Endothelial cell of umbilical vein (primary cell): ENCODE results near the gene ABI3BP. TPM values are rescaled to one million over a fixed set of nuclear protein-coding genes. Genes with fewer than 3 reads are reported as not detected.

Experiments
- BruUV-seq: library from RNA; stranded (reverse); fragments of 400-500 nt; replicated peaks from 2 replicates; lab custom pipeline; 2021; lab: Mats Ljungman, UMichigan
- CTCF ChIA-PET: fragments of 300-600, 350-600 bp; sonication (Branson Sonifier 250); formaldehyde crosslinking; loops from one replicate; lab custom pipeline; 2021; ENCODE audit warnings: antibody characterized with exemption, inconsistent platforms; lab: Charles Lee
- POLR2A ChIA-PET: fragments of 300-600, 350-600 bp; sonication (Branson Sonifier 250); formaldehyde crosslinking; loops from one replicate; lab custom pipeline; 2021; ENCODE audit warnings: antibody characterized with exemption, inconsistent platforms; lab: Charles Lee
- DNase-seq: peaks from one replicate; pipeline ENCODE4 v3.0.0-alpha.2; 2011; ENCODE audit warnings: low read depth, low spot score
- FAIRE-seq: peaks from 2 replicates; lab custom pipeline; 2011; peaks lifted over from hg19 to GRCh38; lab: Jason Lieb, UNC
- H2AFZ ChIP-seq: 2 replicates; pipeline ENCODE4 v1.6.0; 2012; ENCODE audit warnings: low read depth, low read length, control low read depth, inconsistent platforms
- H3K27ac ChIP-seq: 2 replicates; pipeline ENCODE4 v1.5.1; 2011; ENCODE audit warnings: low read depth, mild to moderate bottlenecking, control low read depth, low read length, moderate library complexity; ENCODE audit not compliant: insufficient read depth
- H3K27me3 ChIP-seq, 2 experiments: 2 replicates each; pipeline versions ENCODE4 v1.6.0 to v1.6.1; 2011; ENCODE audit warnings: low read length in 2 of 2, mixed read lengths in 1 of 2; ENCODE audit not compliant: control insufficient read depth in 2 of 2, insufficient read depth in 2 of 2
- H3K36me3 ChIP-seq, 2 experiments: 2 replicates in 1 of 2; 3 replicates in 1 of 2; pipeline ENCODE4 v1.5.1; 2011; ENCODE audit warnings: low read length in 2 of 2, mild to moderate bottlenecking in 1 of 2, moderate library complexity in 1 of 2; ENCODE audit not compliant: control insufficient read depth in 2 of 2, insufficient read depth in 2 of 2; ENCODE audit errors: extremely low read depth in 1 of 2
- H3K4me1 ChIP-seq: 3 replicates; pipeline ENCODE4 v1.5.1; 2011; ENCODE audit warnings: mild to moderate bottlenecking, low read length; ENCODE audit not compliant: control insufficient read depth, insufficient read depth; ENCODE audit errors: extremely low read depth
- H3K4me2 ChIP-seq: 2 replicates; pipeline ENCODE4 v1.6.1; 2011; ENCODE audit warnings: low read length, control low read depth, mixed read lengths; ENCODE audit not compliant: insufficient read depth
- H3K4me3 ChIP-seq, 3 experiments: fragments of 200-600 bp in 1 of 3; sonication (generic), shearing (Covaris generic) in 1 of 3; replicated peaks in 1 of 3; 2 replicates each; pipeline ENCODE4 v1.5.1; 2011 to 2016; ENCODE audit warnings: control low read depth in 3 of 3, low read length in 3 of 3, mild to moderate bottlenecking in 2 of 3, inconsistent platforms in 1 of 3, low read depth in 1 of 3, moderate library complexity in 1 of 3; ENCODE audit not compliant: insufficient read depth in 1 of 3
- H3K79me2 ChIP-seq: 2 replicates; pipeline ENCODE4 v1.6.0; 2012; ENCODE audit warnings: low read length, inconsistent platforms; ENCODE audit not compliant: control insufficient read depth, insufficient read depth
- H3K9ac ChIP-seq: replicated peaks from 2 replicates; pipeline ENCODE3; 2011; ENCODE audit warnings: low read length, control low read depth; ENCODE audit not compliant: insufficient read depth; ENCODE audit errors: extremely low read depth
- H3K9me1 ChIP-seq: replicated peaks from 3 replicates; pipeline ENCODE4 v1.6.0; 2011; ENCODE audit warnings: mild to moderate bottlenecking, low read length; ENCODE audit not compliant: control insufficient read depth, insufficient read depth; ENCODE audit errors: extremely low read depth
- H3K9me3 ChIP-seq: replicated peaks from 2 replicates; pipeline ENCODE4 v1.5.1; 2012; ENCODE audit warnings: low read length, inconsistent platforms; ENCODE audit not compliant: control insufficient read depth, insufficient read depth
- H4K20me1 ChIP-seq: replicated peaks from 2 replicates; pipeline ENCODE3; 2011; ENCODE audit warnings: mild to moderate bottlenecking, low read length; ENCODE audit not compliant: control insufficient read depth, insufficient read depth; ENCODE audit errors: extremely low read depth
- FOS ChIP-seq: IDR thresholded peaks from 2 replicates; pipeline ENCODE4 v1.6.1; 2011; ENCODE audit warnings: mild to moderate bottlenecking, low read length, moderate library complexity, borderline replicate concordance; ENCODE audit not compliant: insufficient read depth
- GATA2 ChIP-seq: IDR thresholded peaks from 2 replicates; pipeline ENCODE4 v1.7.0; 2011; ENCODE audit warnings: low read depth, mild to moderate bottlenecking, moderate library complexity, mixed read lengths, low read length; ENCODE audit not compliant: insufficient read length, insufficient read depth
- JUN ChIP-seq: IDR thresholded peaks from 2 replicates; pipeline ENCODE4 v1.6.1; 2011; ENCODE audit warnings: borderline replicate concordance, low read depth; ENCODE audit not compliant: insufficient read length, insufficient read depth
- MYC ChIP-seq: IDR thresholded peaks from one replicate; pipeline ENCODE4 v1.6.1; 2011; ENCODE audit warnings: mild to moderate bottlenecking, low read depth, low read length
- POLR2AphosphoS5 ChIP-seq: IDR thresholded peaks from 2 replicates; pipeline ENCODE4 v1.6.1; 2012; ENCODE audit warnings: low read depth, mild to moderate bottlenecking, control low read depth, low read length, moderate library complexity; ENCODE audit not compliant: insufficient read depth
- dilution Hi-C: fragments of 300-500 bp; cut with MboI; formaldehyde crosslinking; loops from one replicate; pipeline ENCODE4 v1.15.0; 2019; ENCODE audit warnings: low sequenced_read_pairs; ENCODE audit not compliant: extremely low pct_ligation_motif_present
- intact Hi-C: fragments of 100-400 bp; cut with micrococcal nuclease; formaldehyde crosslinking; loops from one replicate; pipeline ENCODE4 v1.10.0; 2022
- polyA plus RNA-seq, 4 experiments: library from polyadenylated mRNA; depleted of rRNA in 3 of 4; stranded (reverse) in 3 of 4; unstranded in 1 of 4; fragments of >200 nt; gene quantifications; 2 replicates each; pipeline versions ENCODE4 v1.2.1 to v1.2.3, GENCODE V29; 2011 to 2012; ENCODE audit warnings: missing spikeins in 1 of 4
- total RNA-seq: library from RNA; stranded (reverse); gene quantifications from 2 replicates; pipeline ENCODE4 v1.2.3, GENCODE V29; 2021

Gene ABI3BP
- total and polyA plus RNA-seq, 2 donors (not counting 3 experiments of a cell fraction or from before 2014, with no cell fraction given) = 78.1 to 106 TPM

- H3K9me1 ChIP-seq = no peaks in the 10 kb centered on the region
- H3K9me3 ChIP-seq = no peaks in the 10 kb centered on the region
- H3K4me3 ChIP-seq = no peak overlapping the region
- H3K4me1 ChIP-seq = no peaks in the 10 kb centered on the region
- DNase-seq = no peak
- BruUV-seq = no TSS peak
- TF ChIP-seq POLR2AphosphoS5 = no peak
- no peak for TF ChIP-seq GATA2
- no peak for TF ChIP-seq MYC
- no peak for TF ChIP-seq JUN
- intact Hi-C loops (no loop called here), dilution Hi-C loops (no loop called here)
- FAIRE-seq = no peak
- POLR2A ChIA-PET = no interaction called here
- no peaks in the 10 kb centered on the region for H4K20me1 ChIP-seq
- CTCF ChIA-PET = interaction anchor here (2.1 kb wide), 1 partner anchor 263 kb away, joined by 4 read pairs; no protein-coding TSS in a partner anchor
- no peak overlapping the region for H2AFZ ChIP-seq
- H3K4me2 ChIP-seq = no peak overlapping the region
- no peak overlapping the region for H3K9ac ChIP-seq
- no peaks in the 10 kb centered on the region for H3K27me3 ChIP-seq
- no peak overlapping the region for H3K27ac ChIP-seq
- H3K36me3 ChIP-seq = no peaks in the 10 kb centered on the region
- H3K79me2 ChIP-seq = no peaks in the 10 kb centered on the region
Observed at GRCh38 chr3:100932491-100932890, 60.7 kb downstream of the ABI3BP start.

- no peak for FAIRE-seq
- POLR2A ChIA-PET = no interaction called here
Observed at GRCh38 chr3:100928638-100929428, 64.4 kb downstream of the ABI3BP start.

More at GRCh38 chr3:100928638-100929428, 64.4 kb downstream of the ABI3BP start:
- CTCF ChIA-PET = interaction anchor here (1.3 kb wide), 1 partner anchor 9 kb away, joined by 3 read pairs; no protein-coding TSS in a partner anchor
- TF ChIP-seq FOS = no peak
- no peaks in the 10 kb centered on the region for H3K27me3 ChIP-seq
- H3K9ac ChIP-seq = no peak overlapping the region
- H3K4me2 ChIP-seq = no peak overlapping the region
- H3K9me1 ChIP-seq = no peaks in the 10 kb centered on the region
- no TSS peak for BruUV-seq
- H3K27ac ChIP-seq = no peak overlapping the region
- dilution Hi-C loops (no loop called here), intact Hi-C loops (no loop called here)
- H4K20me1 ChIP-seq = no peaks in the 10 kb centered on the region
- H3K9me3 ChIP-seq = no peaks in the 10 kb centered on the region
- no peaks in the 10 kb centered on the region for H3K4me1 ChIP-seq
- peak; percentile 32 for DNase-seq
- H3K79me2 ChIP-seq = no peaks in the 10 kb centered on the region
- no peaks in the 10 kb centered on the region for H3K36me3 ChIP-seq
- peak overlapping the region; percentile 18 for H2AFZ ChIP-seq
- no peak overlapping the region for H3K4me3 ChIP-seq
